ENCODE data around the gene FRMD4A.

DNA sequence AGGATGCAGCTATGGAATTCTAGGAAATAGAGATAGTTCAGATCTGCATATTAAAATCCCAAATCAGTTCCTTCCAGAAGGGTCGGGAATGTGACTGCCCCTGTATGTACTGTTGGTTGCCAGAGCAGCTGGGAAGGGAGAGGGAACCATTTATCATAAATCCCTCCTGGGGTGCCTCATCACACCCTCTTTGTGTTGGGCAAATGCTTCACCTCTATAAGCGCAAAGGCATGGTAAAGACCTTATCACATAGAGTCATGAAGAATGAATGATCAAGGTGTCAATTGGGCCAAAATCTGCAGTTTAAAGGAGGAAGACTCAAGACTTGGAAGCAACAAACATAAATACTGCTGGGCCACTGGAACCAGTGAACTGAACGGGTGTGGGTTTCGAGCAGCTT is 65.0 kb downstream of the FRMD4A start:
- TF ChIP-seq, protein P1, sequence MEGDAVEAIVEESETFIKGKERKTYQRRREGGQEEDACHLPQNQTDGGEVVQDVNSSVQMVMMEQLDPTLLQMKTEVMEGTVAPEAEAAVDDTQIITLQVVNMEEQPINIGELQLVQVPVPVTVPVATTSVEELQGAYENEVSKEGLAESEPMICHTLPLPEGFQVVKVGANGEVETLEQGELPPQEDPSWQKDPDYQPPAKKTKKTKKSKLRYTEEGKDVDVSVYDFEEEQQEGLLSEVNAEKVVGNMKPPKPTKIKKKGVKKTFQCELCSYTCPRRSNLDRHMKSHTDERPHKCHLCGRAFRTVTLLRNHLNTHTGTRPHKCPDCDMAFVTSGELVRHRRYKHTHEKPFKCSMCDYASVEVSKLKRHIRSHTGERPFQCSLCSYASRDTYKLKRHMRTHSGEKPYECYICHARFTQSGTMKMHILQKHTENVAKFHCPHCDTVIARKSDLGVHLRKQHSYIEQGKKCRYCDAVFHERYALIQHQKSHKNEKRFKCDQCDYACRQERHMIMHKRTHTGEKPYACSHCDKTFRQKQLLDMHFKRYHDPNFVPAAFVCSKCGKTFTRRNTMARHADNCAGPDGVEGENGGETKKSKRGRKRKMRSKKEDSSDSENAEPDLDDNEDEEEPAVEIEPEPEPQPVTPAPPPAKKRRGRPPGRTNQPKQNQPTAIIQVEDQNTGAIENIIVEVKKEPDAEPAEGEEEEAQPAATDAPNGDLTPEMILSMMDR (IDR thresholded peaks at IDR 0.05), result no peak
- no peak for TF ChIP-seq EP300 (IDR thresholded peaks at IDR 0.05; ENCODE audit: borderline replicate concordance in 1 of 2, low read depth in 1 of 2, low read length in 1 of 2)
- TF ChIP-seq POLR2AphosphoS5 (IDR thresholded peaks at IDR 0.05; ENCODE audit: low read depth, low read length), result no peak
- TF ChIP-seq RAD21 (IDR thresholded peaks at IDR 0.05; ENCODE audit: low read length), result no peak
- TF ChIP-seq JUND (IDR thresholded peaks at IDR 0.05), result no peak
- TF ChIP-seq RCOR1 (IDR thresholded peaks at IDR 0.05; ENCODE audit: low read length), result no peak
- TF ChIP-seq, protein P2, sequence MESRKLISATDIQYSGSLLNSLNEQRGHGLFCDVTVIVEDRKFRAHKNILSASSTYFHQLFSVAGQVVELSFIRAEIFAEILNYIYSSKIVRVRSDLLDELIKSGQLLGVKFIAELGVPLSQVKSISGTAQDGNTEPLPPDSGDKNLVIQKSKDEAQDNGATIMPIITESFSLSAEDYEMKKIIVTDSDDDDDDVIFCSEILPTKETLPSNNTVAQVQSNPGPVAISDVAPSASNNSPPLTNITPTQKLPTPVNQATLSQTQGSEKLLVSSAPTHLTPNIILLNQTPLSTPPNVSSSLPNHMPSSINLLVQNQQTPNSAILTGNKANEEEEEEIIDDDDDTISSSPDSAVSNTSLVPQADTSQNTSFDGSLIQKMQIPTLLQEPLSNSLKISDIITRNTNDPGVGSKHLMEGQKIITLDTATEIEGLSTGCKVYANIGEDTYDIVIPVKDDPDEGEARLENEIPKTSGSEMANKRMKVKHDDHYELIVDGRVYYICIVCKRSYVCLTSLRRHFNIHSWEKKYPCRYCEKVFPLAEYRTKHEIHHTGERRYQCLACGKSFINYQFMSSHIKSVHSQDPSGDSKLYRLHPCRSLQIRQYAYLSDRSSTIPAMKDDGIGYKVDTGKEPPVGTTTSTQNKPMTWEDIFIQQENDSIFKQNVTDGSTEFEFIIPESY (IDR thresholded peaks at IDR 0.05; ENCODE audit: borderline replicate concordance, low read depth), result no peak
